ENCODE measurements around the gene FRZB. TPM values are rescaled to one million over a fixed set of nuclear protein-coding genes. Genes with fewer than 3 reads are reported as not detected.

Gene FRZB
- total RNA-seq, 1 donor from 2014 or later = 0.68 TPM

DNA sequence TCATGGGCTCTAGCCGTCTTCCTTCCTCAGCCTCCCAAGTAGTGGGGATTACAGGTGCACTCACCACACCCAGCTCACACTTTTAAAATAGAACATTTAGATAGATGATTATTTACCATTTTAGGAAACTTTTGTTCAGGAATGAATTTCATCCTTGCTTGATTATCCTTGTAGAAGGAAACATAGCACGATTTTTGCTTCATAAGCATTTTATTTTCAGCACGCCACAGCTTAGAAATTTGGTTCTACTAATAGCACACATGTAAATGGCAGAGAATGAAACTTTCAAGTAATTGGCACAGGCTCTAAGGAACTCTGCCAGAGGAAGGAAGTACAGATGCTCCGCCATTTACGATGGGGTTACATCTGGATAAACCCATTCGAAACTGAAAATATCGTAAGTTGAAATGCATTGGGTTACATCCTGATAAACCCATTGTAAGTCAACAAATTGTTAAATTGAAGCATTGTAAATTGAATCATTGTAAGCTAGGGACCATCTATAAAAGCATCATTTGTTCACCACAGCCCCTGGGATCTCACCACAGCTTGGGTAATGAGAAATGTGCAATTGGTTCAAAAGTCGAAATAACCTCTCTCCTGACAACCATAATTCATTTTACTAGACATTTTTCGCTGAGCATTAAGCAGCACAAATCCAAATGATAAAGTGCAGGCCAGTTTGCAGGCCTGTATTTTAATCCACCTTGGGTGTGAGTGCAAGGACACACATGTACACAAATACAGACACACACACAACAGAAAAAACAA is 33.2 kb downstream of the FRZB start:
- DNase-seq = no peak

DNA sequence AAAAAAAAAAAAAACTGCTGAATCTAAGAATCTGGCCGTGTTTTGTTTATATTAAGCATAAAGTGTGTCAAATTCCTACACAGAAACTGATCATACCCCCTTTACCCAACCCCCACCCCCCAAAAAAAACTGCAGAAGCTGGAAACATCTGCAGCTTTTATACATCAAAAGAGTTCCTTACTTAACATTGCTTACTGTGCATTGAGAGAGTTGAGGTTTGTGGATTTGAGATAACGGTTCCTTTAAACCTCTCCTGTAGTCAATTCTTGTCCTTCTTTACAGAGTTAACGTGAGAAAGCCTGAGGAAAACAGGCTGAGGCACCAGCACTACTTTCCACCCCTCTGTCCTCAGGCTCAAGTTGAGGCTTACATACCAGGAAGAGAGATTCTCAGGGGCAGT is 34.5 kb downstream of the FRZB start:
- DNase-seq = no peak

DNA sequence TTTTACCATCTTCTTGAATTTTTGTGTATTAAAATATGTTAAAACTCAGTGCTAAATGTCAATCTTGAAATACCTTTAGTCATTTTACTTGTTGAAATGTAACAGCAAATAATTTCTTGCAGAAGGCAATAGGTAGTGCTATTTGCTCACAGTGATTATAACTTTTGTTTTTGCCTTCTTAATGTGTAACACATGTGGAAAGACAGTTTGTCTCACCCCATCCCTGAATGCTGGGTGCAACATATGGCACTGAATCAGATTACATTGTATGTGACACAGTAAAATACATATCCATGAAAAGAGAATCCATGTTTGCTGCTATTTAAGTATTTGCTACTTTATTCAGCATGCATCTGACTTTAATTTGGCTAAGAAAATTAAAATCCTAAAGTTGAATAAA is 35.3 kb downstream of the FRZB start:
- DNase-seq = no peak

DNA sequence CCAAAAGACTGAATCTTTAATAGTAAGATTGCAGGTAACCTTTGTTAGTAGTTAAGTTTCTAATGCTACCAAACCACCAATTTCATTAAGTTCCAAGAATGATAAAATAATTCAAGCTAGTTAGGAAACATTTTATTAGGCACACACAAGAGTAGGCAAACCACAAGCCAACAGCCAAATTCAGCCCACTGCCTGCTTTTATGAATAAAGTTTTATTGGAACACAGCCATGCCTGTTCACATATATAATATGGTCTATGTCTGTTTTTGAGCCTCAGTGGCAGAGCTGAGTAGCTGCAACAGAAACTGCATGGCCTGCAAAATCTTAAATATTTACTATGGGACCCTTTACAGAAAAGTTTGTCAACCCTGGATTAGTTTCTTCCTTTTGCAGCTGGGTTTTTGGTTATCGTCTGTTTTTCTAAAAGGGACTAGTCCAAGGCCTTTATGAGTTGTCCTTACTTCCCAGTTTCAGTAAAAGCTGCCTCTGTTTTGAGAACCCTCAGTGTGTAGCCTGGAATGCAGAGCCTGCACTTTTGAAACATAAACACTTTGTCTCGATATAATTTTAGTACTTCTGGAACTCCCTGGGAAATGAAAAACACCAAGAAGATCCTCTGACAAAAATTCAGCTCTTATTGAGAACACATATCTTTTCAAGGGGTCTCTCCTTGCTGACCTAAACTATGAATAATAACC is 39.1 kb downstream of the FRZB start:
- no peak for DNase-seq

DNA sequence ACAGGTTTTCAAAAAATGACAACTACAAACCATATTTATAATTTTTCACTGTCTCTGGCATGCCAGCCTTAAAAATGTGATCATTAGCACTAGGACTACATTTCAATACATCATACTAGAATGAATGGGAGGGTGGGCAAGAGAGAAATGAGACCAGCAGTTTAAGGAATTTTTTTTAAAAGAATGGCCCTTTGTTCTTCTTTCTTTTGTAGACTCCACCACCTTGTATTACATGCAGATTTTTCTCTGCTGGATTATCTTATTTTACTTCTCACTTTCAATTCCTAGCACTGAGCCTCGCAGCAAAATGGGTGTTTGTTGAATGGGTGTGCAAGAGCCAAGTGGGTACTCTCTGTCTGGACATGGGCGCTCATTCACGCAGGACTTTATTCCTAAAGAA is 39.9 kb downstream of the FRZB start:
- DNase-seq = no peak

DNA sequence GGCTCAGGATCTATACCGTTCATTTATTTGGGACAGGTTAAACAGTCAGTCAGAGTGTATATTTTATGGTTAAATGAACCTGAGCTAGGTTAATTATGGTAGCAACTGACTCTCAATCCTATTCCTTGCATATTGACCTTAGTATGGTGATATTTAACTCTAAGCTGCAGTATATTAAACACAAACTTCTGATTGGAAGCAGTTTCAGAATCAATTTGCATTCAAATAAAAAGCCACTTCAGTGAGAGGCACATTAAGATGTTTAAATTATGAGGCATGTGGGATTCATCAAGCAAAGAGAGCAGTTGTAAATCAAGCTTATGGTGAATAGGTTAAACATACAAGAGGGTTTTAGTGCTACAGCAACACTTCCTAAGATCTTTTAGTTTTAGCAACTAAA is 40.4 kb downstream of the FRZB start:
- DNase-seq = no peak

DNA sequence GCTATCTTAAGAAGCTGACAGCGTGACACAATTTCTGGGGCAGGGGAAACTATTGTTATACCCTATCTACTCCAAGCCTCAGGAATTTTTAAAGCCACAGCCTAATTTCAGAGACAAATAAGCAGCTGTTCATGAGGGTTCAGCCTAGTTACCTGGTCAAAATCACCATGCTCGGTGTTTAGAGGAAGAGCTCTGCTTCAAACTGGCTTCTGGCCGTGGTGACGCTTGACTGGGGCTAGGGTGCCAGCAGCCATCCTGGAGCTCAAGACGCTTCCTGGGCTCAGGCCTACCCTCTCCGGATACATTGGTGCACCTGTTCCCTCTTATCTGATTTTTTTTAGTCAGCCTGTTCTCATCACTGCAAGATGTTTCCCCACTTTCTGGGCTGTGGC is 41.7 kb downstream of the FRZB start:
- DNase-seq = no peak

DNA sequence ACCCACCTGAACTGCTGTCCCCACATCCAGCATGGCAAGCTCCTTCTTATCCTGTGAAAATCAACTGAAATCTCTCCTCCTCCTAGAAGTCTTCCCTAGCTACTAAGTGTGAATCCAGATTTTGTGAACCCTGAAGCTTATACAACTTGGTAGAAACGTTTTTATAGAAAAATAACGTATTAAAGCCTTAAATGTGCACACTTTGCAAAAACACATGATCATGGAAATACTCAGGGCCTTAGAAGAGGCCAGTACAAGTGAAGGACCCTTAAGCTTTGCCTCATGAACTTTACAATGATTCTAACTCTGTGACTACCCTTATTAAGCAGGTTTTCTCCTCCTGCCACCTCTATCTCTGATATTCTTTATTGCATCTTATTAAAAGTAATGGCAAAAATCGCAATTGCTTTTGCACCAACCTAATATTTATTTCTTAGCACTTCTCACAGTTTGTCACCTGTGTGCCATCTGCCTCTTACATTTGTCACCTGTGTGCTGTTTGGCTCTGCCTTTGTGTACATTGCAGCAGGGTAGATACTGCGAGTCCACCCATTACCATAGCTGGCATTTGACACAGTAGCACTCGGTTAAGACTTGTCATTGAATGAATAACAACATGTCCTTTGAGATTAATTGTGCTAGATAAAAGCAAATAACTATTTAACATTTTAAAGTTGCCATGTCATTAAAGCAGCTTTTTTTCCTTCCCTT is 42.2 kb downstream of the FRZB start:
- no peak for DNase-seq

DNA sequence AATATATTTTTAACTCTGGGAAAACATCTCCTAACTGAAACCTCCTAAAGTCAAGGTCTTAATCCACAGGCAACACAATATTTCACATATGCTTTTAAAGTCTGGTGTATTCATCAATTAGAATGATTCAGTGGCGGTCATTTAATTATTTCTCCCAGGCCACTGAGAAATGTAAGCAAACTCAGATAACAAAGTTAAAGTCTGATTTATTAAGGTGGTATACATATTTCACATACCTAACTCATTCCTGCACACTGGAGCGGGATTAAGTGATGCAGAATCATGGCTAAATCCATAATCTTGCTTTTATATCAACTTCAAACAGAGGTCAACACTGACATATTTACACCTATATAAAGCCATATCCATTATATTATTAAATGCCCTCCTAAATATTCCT is 43.7 kb downstream of the FRZB start:
- no peak for DNase-seq

DNA sequence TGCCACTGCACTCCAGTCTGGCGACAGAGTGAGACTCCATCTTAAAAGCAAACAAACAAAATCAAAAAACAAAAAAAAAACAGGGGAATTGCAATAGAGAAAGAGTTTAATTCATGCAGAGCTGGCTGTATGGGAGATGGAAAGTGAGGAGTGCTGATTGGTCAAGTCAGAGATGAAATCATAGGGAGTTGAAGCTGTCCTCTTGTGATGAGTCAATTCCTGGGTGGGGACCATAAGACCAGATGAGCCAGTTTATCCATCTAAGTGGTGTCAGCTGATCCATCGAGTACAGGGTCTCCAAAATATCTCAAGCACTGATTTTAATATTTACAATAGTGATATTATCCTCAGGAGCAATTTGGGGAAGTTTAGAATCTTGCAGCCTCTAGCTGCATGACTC is 45.3 kb downstream of the FRZB start:
- no peak for DNase-seq

DNA sequence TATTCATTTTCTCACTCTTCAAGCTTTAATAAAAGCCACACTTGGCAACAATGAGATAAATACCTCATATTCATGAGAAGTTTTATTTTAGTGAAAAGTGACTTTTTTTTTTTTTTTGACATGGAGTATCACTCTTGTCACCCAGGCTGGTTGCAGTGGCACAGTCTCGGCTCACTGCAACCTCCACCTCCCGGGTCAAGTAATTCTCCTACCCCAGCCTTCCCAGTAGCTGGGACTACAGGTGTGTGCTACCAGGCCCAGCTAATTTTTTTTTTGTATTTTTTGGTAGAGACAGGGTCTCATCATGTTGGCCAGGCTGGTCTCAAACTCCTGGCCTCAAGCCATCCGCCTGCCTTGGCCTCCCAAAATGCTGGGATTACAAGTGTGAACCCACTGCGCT is 47.0 kb downstream of the FRZB start:
- DNase-seq = no peak

DNA sequence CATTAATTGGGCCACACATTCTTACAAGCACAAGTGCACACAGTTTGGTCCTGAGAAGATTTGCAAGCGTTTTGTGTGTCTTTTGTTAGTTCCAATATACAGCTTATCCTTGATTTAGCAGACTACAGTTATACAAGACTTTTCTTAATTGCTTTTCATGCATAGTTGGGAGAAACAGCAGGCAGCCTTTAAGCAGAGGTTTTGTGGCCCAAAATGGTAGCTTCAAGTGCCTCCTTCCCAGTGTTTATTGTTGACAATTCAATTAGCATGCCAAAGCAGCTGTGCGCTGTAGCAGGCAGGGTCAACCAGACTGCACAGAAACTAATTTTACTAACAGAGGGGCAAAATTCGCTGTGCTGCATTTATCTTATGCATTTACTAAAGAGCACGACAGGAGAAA is 47.5 kb downstream of the FRZB start:
- no peak for DNase-seq

DNA sequence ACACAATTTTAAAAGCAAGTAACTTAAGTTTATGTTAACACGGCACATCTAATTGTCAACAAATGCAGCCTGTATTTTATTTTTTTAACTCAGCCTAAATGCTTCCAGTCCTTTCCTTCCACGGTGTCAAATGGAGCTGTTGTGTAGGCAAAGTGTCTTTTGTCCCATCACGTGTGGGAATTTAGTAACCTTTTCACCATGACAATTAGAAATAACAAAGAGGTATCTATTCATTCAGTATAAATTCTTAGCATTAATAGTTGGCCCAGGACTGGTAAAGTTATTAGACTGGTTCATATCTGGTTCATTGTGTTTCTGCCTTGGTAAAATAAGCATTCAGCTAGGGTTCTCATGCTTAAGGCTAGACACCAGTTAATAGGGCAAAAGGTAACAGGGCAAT is 47.9 kb downstream of the FRZB start:
- no peak for DNase-seq

DNA sequence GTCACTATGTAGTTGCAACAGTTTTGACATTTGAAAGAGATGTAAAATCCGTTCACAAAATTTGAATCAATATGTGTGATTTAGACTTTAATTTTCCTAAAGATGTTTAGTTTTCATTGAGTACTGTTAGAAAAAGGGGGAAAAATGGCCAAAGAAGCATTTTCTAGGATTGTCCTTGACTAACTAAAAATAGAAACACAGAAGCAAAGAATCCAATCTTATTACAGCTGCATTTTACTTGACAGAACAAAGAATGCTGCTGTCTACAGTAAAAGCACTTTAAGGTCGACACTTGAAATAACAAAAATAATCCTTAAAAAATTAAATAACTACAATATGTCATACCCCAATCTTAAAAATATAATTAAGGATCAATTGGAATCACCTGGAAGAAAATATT is 48.9 kb downstream of the FRZB start:
- no peak for DNase-seq

DNA sequence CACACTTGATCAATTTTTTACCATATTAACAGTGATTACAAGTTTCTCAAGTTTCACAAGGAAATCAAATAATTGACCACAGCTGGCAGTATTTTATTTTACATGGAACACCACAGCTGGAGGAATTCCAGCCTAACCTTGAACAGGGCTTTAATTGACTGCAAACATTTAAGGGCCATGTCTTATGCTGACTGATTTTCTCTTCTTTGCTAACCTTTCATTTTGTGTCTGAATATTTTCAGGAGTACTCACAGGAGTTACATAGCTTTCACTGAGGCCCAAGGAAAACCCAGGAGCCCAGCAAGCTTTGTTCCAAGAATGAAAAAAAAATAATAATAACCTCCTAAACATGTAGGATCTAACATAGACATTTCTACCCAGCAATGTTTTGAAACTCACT is 49.6 kb downstream of the FRZB start:
- no peak for DNase-seq

DNA sequence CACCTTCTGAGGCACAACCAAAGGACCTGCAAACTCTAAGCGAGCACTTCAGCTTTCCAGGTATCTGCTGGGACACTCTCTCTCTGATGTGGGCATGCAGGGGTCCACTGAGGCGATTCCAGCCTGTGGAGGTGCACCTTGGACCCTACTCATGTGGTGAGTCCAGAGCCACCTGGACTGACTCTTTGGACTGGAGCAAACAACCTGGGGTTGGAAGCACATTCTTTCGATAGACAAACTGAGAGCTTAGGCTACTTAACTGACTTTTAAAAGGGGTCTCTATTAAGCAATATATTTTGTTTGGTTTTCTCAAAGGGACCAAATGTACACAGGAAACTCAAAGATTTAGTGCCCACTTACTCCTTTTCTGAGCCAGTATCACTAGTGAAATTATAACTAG is 51.6 kb downstream of the FRZB start:
- no peak for DNase-seq

DNA sequence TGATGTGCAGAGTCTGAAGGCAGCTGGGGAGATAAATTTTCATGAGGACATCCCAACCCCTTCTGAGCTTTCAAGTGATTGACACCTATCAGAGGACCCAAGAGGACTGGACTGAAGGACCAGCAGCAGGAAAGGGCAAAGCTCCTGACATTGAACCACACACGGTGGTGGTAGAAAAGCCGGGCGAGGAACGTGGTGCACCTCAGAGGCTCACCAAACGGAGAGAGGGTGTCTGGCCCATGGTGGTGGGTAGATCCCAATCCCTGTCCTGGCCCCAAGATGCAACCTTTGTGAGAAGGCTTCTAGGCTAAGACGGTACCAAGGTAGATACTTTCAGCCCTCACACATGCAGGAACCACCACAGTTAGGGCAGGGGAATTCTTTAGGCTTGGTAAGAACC is 52.1 kb downstream of the FRZB start:
- DNase-seq = no peak

DNA sequence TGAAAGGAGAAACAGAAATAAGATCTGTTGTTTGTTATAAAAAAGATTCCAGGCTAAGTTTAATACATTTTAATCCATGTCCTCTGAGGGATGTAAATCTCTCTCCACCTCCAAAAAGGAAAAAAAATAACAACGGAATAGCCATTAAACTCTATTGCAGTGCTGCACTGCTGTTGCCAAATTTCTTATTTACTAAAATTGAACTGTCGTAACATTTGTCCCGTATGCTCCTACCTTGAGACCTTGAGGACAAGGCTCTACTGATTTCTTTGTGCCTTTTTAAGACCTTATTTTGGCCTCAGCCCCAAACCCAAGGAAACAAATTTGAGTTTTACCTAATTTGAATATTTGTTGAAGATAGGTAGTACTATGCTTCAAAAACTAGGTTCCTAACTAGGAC is 56.4 kb downstream of the FRZB start:
- no peak for DNase-seq

DNA sequence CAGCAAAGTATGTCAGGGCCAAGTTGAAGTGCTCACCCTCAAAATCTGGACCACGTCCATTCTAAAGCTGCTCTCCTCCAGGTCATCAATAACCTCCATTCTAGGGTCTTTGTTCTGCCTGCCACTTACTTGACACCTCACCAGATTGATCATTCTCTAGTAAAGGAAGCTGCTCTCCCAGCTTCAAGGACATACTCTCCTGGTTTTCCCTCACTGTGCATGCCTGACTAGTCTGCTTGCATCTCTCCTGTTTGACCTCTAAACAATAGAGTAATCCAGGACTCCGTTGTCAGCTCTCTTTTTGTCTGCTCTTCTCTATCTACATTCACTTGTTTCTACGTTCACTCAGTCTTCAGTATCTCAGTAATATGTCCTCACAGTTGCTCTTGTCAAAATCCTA is 59.1 kb downstream of the FRZB start:
- DNase-seq = no peak

DNA sequence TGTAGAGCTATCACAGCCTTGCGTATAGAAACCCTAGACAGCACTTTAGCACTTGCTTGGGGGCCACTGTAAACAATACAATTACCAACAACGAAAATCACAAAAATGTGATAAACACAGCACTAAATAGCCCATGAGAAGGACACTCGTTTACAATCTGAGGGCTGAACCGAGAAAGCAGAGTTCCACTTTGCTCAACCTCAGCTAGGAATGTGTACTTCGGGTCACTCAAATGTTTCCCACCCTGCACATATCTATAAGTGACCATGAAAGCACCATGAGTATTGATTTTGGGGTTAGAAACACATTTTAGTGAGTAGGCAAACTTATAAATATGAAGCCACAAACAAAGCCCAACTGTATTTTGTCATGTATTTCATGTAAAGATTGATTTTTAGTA is 62.3 kb downstream of the FRZB start:
- no peak for DNase-seq

DNA sequence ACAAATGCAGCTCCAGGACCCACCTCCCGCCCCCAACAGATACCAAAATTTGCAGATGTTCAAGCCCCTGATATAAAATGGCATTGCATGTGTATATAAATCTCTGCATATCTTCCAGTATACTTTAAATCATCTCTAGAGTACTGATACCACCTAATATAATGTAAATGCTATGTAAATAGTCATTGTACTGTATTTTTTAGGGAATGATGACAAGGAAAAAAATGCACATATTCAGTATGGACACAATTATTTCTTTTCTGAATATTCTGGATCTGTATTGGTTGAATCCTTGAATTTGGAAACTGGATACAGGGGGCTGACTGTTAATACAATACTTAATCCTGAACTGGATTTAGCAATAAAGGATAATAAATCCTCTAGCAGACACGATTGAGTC is 67.7 kb downstream of the FRZB start:
- DNase-seq = no peak

DNA sequence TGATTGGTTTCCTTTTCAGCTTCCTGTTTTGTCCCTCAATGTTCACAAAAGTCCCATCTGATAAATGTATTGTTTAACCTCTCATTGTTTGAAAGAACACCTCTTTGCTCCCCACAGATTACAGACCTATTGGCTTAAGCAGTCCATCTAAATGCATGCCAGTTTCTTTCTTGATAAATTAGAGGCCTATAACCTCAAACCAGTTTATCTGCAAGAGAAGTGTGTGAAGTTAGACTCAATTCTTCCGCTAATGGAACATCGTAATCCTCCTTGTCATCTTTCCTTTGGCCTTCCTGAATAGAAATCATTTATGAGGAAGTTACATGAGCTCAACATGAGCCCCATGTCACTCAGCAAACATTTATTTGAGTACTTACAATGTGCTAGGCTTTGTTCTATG is 74.0 kb downstream of the FRZB start:
- DNase-seq = peak; percentile 39

DNA sequence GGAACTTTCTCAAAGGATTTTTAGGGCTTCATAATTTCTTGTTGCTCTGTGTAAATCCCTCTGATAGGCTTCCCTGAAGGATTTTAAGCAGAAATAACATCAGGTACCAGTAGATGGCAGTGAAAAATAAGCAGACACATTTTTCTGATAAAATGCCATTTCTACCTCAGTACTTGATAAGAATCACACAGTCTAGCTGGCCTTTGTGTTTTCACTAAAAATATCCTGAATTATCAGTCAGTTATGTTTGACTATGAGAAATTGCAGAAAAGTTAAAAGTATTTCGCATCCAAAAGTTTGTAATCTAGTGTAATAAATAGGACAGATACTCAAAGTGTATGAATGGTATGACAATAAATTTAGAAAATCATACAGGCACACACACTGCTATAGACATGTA is 81.7 kb downstream of the FRZB start:
- DNase-seq = peak; percentile 62

DNA sequence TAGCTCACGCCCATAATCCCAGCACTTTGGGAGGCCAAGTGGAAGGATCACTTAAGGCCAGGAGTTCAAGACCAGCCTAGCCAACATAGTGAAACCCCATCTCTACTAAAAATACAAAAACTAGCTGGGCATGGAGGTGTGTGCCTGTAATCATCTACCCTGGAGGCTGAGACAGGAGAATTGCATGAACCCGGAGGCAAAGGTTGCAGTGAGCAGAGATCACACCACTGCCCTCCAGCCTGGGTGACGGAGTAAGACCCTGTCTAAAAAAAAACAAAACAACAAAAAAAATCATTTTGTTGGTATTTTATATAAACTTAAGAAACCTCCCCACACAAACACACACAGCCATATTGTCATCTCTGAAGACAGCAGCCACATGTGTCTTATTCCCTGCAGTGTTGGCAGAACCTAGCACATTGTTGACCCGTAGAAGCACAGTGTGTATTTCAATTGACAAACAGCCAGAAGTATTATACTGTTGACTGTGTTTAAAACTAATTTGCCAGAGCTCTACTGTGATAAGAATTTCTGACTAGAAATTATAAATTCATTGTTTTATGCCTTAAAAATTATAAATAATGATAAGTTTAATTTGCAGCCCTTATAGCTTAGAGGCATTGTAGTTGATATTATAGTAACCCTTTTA is 82.3 kb downstream of the FRZB start:
- no peak for DNase-seq

All from dermis blood vessel endothelial cell (primary cell).